ENCODE results near the gene SIL1. TPM values are rescaled to one million over a fixed set of nuclear protein-coding genes. Genes with fewer than 3 reads are reported as not detected.

Gene SIL1
- total RNA-seq, 1 experiment from 2014 or later = 10.7 TPM

- Mint-ChIP-seq H3K27ac (no peak overlapping the region), H3K9me3 (no peaks in the 10 kb centered on the region)
Observed at GRCh38 chr5:139094154-139095131, 103.7 kb downstream of the SIL1 start.

More at GRCh38 chr5:139094154-139095131, 103.7 kb downstream of the SIL1 start:
- no peaks in the 10 kb centered on the region for H3K27me3 Mint-ChIP-seq (ENCODE audit: low read depth)
- no peak for TF ChIP-seq E2F4 (CRISPR knock-in tag; IDR thresholded peaks at IDR 0.05; ENCODE audit: borderline replicate concordance, low read depth)
- no peak for TF ChIP-seq IRF1 (CRISPR knock-in tag; IDR thresholded peaks at IDR 0.05)
- no peak for TF ChIP-seq OVOL2 (CRISPR knock-in tag; IDR thresholded peaks at IDR 0.05; ENCODE audit: borderline replicate concordance)
- TF ChIP-seq ZSCAN18 (CRISPR knock-in tag; IDR thresholded peaks at IDR 0.05) = no peak
- TF ChIP-seq PREB (CRISPR knock-in tag; IDR thresholded peaks at IDR 0.05; ENCODE audit: borderline replicate concordance) = no peak
- no peak for TF ChIP-seq ZNF317 (CRISPR knock-in tag; IDR thresholded peaks at IDR 0.05; ENCODE audit: borderline replicate concordance, low read depth)
- TF ChIP-seq PRDM15 (CRISPR knock-in tag; IDR thresholded peaks at IDR 0.05) = no peak
- no peaks in the 10 kb centered on the region for H3K36me3 Mint-ChIP-seq
- H3K4me1 Mint-ChIP-seq = no peaks in the 10 kb centered on the region
- DNase-seq (ENCODE audit: low spot score) = no peak
- ChIA-PET POLR2A (no interaction called here), CTCF (no interaction called here)
- H3K4me3 Mint-ChIP-seq = no peak overlapping the region
- ATAC-seq = no peak

All from WTC11 (cell line).